ENCODE data around the gene SLC38A3. TPM values are rescaled to one million over a fixed set of nuclear protein-coding genes. Genes with fewer than 3 reads are reported as not detected.
A peak's percentile ranks its signal among the peaks of the same experiment; 100 is the strongest.

Gene SLC38A3
- total and polyA plus RNA-seq, 2 experiments from 2014 or later, result 0.28 to 1.3 TPM

GRCh38 chr3:50254577-50255250 is 49.6 kb downstream of the SLC38A3 start:
- DNase-seq (ENCODE audit: low spot score), result peak; percentile 60
- H3K79me2 ChIP-seq (replicated peaks; ENCODE audit: insufficient read depth), result peaks cover 15% of the 10 kb centered on the region
- peaks cover 55% of the 10 kb centered on the region for H3K36me3 Mint-ChIP-seq (ENCODE audit: low read depth)
- peaks cover 18% of the 10 kb centered on the region; the same call in 1 of the 2 replicates for H4K20me1 ChIP-seq (replicated peaks; ENCODE audit: insufficient read depth)
- H3K4me1 Mint-ChIP-seq, result peaks cover 25% of the 10 kb centered on the region
- peak overlapping the region; percentile 75 for H3K27ac Mint-ChIP-seq
- peaks cover 14% of the 10 kb centered on the region for H3K27me3 Mint-ChIP-seq (ENCODE audit: insufficient read depth, low read depth, poor library complexity)
- no peak overlapping the region for H2AFZ ChIP-seq
- no peak overlapping the region for H3K4me3 Mint-ChIP-seq
- H3K4me1 ChIP-seq (ENCODE audit: insufficient read depth), result peaks cover 6% of the 10 kb centered on the region; the same call in 1 of the 2 replicates
- H3F3A ChIP-seq (replicated peaks; ENCODE audit: low read depth), result peaks cover 22% of the 10 kb centered on the region
- H3K4me2 ChIP-seq, result no peak overlapping the region
- TF ChIP-seq POLR2AphosphoS5 (IDR thresholded peaks at IDR 0.05; ENCODE audit: low read depth), result no peak
- no peak for TF ChIP-seq ETS1 (IDR thresholded peaks at IDR 0.05)
- no peak for TF ChIP-seq ZNF462 (CRISPR knock-in tag; IDR thresholded peaks at IDR 0.05)
- TF ChIP-seq EZH2 (IDR thresholded peaks at IDR 0.05; ENCODE audit: low read depth, unreplicated experiment), result no peak
- TF ChIP-seq NANOG (IDR thresholded peaks at IDR 0.05; ENCODE audit: borderline replicate concordance), result no peak
- TF ChIP-seq CTCF (conservative IDR thresholded peaks at IDR 0.05; ENCODE audit: low read depth in 2 of 2), result no peak
- no peak for TF ChIP-seq EZH2phosphoT487 (IDR thresholded peaks at IDR 0.05; ENCODE audit: unreplicated experiment)
- TF ChIP-seq JUNB (IDR thresholded peaks at IDR 0.05; ENCODE audit: unreplicated experiment), result no peak
- no peak for TF ChIP-seq ZNF331 (CRISPR knock-in tag; IDR thresholded peaks at IDR 0.05; ENCODE audit: low read depth)
- TF ChIP-seq REST (IDR thresholded peaks at IDR 0.05; ENCODE audit: unreplicated experiment), result no peak
- no peak for TF ChIP-seq STAT1 (IDR thresholded peaks at IDR 0.05; ENCODE audit: unreplicated experiment)
- H3K9me3 Mint-ChIP-seq, result no peaks in the 10 kb centered on the region; the same call in 2 of the 3 replicates
- H3K27me3 ChIP-seq (ENCODE audit: insufficient read depth), result no peaks in the 10 kb centered on the region
- H3K36me3 ChIP-seq (ENCODE audit: insufficient read depth), result peaks cover 14% of the 10 kb centered on the region
- H3K9me2 ChIP-seq (ENCODE audit: insufficient read depth), result no peaks in the 10 kb centered on the region
- ATAC-seq, result no peak
- no peak overlapping the region for H3K4me3 ChIP-seq
- peak overlapping the region; percentile 50; the same call in 1 of the 2 replicates for H3K27ac ChIP-seq (ENCODE audit: low read depth)

All from GM23338 (cell line).